BE2C (cell line): ENCODE data around the gene FAM114A1.

ENCODE experiments used
- DNase-seq: peaks from one replicate; pipeline ENCODE4 v3.0.0-alpha.2; 2020
- H3K27me3 ChIP-seq: fragments of 250-450 bp; sonication (Bioruptor Pico); 2 replicates; pipeline ENCODE4 v1.5.1; 2020; ENCODE audit warnings: mild to moderate bottlenecking
- H3K36me3 ChIP-seq: fragments of 250-450 bp; sonication (Bioruptor Pico); 2 replicates; pipeline ENCODE4 v1.5.1; 2020; ENCODE audit warnings: mild to moderate bottlenecking
- H3K4me1 ChIP-seq: fragments of 250-450 bp; sonication (Bioruptor Pico); 2 replicates; pipeline ENCODE4 v1.5.1; 2020
- H3K4me3 ChIP-seq: 2 replicates; pipeline ENCODE4 v1.5.1; 2011; ENCODE audit warnings: low read depth, low read length
- H3K9me3 ChIP-seq: fragments of 250-450 bp; sonication (Bioruptor Pico); 2 replicates; pipeline ENCODE4 v1.5.1; 2020
- TF ChIP-seq, protein P1 (sequence below): IDR thresholded peaks from 2 replicates; pipeline ENCODE4 v1.5.1; 2012; ENCODE audit warnings: mild to moderate bottlenecking, low read depth, low read length

FAM114A1 gene

DNA sequence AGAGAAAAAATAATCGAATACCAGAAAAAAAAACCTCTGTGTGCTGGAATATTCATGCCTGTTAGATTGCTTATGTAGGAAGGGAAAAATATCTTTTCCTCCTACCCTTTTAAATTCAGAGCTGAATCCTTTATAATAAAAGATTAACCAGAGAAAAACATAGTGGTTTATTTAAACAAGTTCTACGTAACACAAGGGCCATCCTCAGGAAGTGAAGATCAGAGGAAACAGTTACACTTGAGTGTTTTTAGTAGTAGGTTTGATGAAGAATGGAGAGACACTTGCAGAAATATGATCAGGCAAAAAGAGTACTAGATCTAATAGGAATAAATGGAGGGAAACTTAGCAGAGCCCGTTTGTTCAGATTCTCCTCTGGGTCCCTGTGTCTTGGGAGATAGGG is 98.3 kb downstream of the FAM114A1 start:
- TF ChIP-seq, protein P1, sequence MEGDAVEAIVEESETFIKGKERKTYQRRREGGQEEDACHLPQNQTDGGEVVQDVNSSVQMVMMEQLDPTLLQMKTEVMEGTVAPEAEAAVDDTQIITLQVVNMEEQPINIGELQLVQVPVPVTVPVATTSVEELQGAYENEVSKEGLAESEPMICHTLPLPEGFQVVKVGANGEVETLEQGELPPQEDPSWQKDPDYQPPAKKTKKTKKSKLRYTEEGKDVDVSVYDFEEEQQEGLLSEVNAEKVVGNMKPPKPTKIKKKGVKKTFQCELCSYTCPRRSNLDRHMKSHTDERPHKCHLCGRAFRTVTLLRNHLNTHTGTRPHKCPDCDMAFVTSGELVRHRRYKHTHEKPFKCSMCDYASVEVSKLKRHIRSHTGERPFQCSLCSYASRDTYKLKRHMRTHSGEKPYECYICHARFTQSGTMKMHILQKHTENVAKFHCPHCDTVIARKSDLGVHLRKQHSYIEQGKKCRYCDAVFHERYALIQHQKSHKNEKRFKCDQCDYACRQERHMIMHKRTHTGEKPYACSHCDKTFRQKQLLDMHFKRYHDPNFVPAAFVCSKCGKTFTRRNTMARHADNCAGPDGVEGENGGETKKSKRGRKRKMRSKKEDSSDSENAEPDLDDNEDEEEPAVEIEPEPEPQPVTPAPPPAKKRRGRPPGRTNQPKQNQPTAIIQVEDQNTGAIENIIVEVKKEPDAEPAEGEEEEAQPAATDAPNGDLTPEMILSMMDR = no peak
- H3K4me3 ChIP-seq = no peak overlapping the region

DNA sequence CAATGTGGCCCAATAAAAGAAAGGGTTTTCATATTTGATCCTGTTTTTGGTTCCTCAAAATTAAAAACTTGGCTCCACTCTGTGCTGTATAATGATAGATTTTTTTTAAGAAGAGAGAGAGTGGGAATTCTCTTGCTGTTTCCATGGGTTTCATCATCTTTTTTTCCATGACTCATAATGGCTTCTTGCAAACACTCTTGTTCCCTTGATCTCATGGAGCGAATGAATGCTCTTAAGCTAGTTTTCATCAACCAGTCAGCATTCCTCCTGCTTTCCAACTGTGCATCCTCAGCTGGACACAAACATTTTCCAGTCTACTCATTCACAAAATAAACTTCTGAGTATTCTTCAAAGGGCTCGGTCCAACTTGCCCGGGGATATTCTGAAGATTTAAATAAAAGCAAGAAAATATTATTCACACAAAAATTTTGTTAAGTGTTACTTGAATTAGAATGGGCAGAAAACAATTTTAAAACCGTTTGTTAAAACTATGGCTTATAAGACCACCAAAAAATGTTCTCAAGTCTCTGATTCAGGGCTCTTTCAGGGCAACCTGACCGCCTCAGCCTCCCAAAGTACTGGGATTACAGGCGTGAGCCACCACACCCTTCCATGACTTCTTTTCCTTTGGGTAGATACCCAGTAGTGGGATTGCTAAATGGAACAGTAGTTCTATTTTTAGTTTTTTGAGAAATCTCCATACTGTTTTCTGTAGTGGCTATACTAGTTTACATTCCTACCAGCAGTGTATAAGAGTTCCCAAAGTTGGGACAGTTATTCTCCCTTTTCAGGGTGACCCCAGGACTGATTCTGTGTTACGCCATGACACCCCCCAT is 99.9 kb downstream of the FAM114A1 start:
- H3K4me3 ChIP-seq = no peak overlapping the region
- TF ChIP-seq, protein P1 = no peak
- H3K36me3 ChIP-seq = no peaks in the 10 kb centered on the region
- DNase-seq = no peak
- H3K9me3 ChIP-seq = no peaks in the 10 kb centered on the region
- no peaks in the 10 kb centered on the region for H3K27me3 ChIP-seq
- H3K4me1 ChIP-seq = no peaks in the 10 kb centered on the region

More for the DNA sequence above, 98.3 kb downstream of the FAM114A1 start:
- H3K36me3 ChIP-seq = no peaks in the 10 kb centered on the region
- no peaks in the 10 kb centered on the region for H3K9me3 ChIP-seq
- no peaks in the 10 kb centered on the region for H3K4me1 ChIP-seq
- no peaks in the 10 kb centered on the region for H3K27me3 ChIP-seq
- DNase-seq = no peak

DNA sequence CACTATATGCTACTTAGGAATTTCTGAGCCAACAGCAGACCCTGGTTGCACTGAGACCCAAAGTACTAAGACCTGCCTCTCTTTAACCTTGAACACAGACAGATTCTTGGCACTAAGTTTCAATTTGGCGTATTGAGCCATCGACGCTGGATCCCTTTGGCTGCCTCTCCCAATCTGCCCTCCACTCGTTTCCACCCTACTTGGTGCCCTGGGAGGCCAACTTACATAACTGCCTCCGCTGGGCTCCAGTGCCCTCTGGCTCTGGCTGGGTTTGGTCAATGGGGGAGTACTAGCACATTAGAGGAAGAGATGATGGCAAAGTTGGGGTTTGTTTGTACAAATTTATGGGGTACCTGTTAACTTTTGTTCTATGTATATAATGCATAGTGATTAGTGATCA is 101.1 kb downstream of the FAM114A1 start:
- no peaks in the 10 kb centered on the region for H3K36me3 ChIP-seq
- TF ChIP-seq, protein P1 = no peak
- H3K4me1 ChIP-seq = no peaks in the 10 kb centered on the region
- no peaks in the 10 kb centered on the region for H3K9me3 ChIP-seq
- no peak overlapping the region for H3K4me3 ChIP-seq
- no peak for DNase-seq
- no peaks in the 10 kb centered on the region for H3K27me3 ChIP-seq

DNA sequence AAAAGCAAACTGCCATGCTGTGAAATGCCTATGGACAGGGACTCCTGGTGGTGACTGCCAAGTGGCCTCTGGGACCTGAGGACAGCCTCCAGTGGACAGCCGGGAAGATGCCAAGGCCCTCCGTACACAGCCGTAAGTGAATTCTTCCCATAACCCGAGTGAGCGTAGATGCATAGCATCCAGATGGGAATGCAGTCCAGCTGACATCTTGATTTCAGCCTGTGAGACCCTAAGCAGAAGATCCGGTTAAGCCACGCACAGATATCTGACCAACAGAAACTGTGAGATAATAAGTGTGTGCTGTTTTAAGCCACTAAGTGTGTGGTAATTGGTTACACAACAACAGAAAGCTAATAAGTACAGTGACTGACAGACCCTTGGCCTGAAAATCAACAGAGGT is 108.7 kb downstream of the FAM114A1 start:
- no peaks in the 10 kb centered on the region for H3K36me3 ChIP-seq
- H3K9me3 ChIP-seq = no peaks in the 10 kb centered on the region
- no peaks in the 10 kb centered on the region for H3K27me3 ChIP-seq
- TF ChIP-seq, protein P1 = no peak
- peaks cover 15% of the 10 kb centered on the region for H3K4me1 ChIP-seq
- H3K4me3 ChIP-seq = no peak overlapping the region
- no peak for DNase-seq

DNA sequence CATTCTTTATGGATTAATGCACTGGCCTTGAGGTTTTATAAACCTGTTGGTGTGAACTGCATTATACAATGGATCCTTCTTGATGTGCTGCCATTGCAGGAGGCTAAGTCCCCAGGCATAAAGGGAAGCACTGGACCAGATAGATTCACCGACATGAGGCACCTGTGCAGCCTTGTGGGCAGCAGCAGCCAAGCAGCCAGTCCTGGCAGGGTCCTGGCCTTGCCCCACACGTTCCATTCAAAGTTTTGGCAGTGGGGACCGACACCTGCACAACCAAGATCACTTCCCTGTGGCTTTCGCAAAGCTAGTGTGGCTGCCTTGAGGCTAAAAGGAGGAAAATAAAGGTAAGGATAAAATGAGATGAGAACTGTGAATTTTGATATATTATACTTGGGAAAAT is 111.5 kb downstream of the FAM114A1 start:
- no peaks in the 10 kb centered on the region for H3K9me3 ChIP-seq
- no peaks in the 10 kb centered on the region for H3K36me3 ChIP-seq
- no peak overlapping the region for H3K4me3 ChIP-seq
- peaks cover 31% of the 10 kb centered on the region for H3K4me1 ChIP-seq
- TF ChIP-seq, protein P1 = no peak
- H3K27me3 ChIP-seq = no peaks in the 10 kb centered on the region
- no peak for DNase-seq

DNA sequence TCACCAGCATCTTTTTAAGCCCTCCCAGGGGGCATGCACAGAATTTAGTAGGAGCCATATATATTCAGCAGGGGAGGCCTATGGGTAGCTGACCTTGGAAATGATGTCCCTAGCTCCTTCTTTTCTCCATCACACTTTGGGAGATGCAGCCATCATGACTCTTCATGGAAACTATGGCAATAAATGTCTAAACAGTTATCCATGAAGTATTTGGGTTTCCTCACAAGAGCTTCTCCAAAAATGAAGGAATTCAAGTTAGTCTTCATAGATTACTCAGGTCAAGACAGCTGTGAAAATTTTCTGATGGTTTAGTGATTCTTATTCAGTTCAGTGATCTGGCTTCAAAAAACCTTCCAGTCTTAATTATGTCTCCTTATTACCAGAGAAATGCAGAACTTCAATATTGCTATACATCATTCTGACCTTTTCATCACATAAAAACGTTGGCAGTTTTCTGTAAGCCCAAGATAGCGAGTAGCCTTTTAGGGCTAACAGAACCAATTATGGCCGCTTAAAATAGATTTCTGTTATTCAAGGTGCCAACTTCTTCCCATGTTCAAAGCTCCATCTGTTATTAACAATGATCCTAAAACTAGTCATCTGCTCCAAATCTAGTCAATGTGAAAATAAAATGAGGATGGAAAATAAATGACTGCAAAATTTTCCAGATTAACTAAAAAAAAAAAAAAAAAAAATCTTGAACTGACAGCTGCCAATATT is 112.1 kb downstream of the FAM114A1 start:
- peaks cover 36% of the 10 kb centered on the region for H3K4me1 ChIP-seq
- DNase-seq = no peak
- TF ChIP-seq, protein P1 = no peak
- H3K27me3 ChIP-seq = no peaks in the 10 kb centered on the region
- no peaks in the 10 kb centered on the region for H3K36me3 ChIP-seq
- no peaks in the 10 kb centered on the region for H3K9me3 ChIP-seq
- H3K4me3 ChIP-seq = no peak overlapping the region
